Measurements from ENCODE around the gene SLC25A1. TPM values are rescaled to one million over a fixed set of nuclear protein-coding genes. Genes with fewer than 3 reads are reported as not detected.

The SLC25A1 gene
- polyA plus RNA-seq, 3 donors, result 80.6 to 369 (median 151) TPM

DNA sequence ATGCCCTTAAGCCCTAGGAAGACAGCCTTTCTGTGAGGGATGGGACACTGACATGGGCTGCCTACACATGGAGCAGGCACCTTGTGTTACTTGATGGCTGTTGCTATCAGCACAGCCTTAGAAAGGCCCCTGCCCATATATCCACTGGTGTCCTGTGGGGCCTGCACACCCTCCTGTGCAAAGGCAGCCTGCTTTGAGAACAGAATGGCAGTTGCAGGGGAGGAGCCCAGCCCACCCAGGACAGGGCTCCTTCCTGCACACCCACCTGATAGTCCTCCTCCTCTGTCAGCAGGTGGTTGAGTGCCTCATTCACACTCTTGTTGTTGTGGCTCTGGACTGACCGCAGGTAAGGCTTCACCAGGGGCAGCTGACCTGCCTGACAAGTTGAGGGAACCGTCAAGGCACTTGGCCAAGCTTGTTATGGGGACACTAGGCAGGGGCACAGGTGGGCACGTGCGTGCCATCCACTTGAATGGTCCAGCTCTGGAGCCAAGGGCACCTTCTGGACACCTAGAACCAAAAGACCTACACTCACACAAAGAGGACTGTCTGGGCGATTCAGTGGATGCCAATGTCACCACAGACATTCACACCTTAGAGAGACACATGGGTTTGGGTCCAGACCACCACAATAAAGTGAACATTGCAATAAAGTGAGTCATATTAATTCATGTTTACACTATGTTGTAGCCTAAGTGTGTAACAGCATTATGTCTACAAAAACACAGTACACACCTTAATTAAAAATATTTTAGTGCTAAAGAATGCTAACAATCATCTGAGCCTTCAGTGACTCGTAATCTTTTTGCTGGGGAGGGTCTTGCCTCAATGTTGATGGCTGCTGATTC is 9.4 kb upstream of the SLC25A1 start:
- WGBS, 3 donors, result 84 to 91% (median 87%) methylated on average over 6 of the region's 6 CpGs
- no peak overlapping the region for H3K27ac ChIP-seq (ENCODE audit: low read depth, low read length)

GRCh38 chr22:19184276-19184997 is 5.9 kb upstream of the SLC25A1 start:
- no peak overlapping the region for H3K27ac ChIP-seq (ENCODE audit: low read depth, low read length)
- 84 to 92% (median 88%) methylated on average over 16 to 20 of the region's 20 CpGs for WGBS, 3 donors

DNA sequence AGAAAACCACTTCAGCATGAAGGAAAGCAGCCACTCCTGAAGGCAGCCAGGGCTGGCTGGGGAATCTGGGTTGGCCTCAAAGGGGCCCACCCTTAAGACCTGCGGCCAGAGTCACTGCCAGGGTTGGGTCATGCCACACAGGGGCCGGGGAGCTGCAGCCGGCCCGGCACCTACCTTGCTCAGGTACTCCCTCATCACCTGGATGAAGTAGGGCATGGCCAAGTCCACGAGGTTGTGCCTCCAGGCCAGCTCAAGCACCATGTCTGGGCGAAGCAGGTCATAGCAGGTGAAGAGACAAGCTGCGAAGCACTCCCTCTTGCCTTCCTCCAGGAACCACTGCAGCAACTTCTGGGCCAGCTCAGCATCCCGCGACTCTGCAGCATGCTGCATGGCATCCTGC is 4.7 kb upstream of the SLC25A1 start:
- H3K27ac ChIP-seq (ENCODE audit: low read depth, low read length), result no peak overlapping the region
- 87 to 95% (median 91%) methylated on average over 9 of the region's 9 CpGs for WGBS, 3 donors

DNA sequence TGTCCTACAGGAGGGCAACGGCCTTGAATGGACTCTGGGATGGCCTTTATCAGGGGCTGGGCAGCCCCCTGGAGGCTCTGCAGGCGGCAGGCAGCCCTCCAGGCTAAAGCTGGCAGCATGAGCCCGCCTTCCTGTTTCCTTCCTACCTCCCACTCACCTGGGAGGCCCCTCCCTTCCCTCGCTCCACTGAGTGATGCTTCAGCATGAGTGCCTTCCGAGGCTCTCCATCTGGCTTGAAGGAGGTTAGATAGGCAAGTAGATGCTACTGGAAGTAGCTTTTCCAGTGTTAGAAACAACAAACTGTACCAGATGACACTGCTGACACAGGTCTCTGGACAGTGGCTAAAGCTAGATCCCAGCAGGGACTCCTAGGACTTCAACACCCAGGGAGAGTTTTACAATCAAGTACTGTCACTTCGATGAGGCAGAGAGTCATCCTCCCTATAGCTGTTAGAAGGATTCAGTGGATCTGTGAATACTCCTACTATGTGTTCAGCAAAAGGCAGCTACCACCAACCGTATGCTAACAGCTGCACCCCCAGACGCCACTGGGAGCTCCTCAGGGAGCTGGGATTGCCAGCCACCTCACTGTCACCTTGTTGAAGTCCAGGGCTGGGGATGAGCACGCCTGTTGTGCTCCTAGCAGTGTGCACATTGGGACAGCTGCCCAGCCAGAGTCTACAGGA is 4.1 kb upstream of the SLC25A1 start:
- H3K27ac ChIP-seq (ENCODE audit: low read depth, low read length), result no peak overlapping the region
- 66 to 74% (median 71%) methylated on average over 9 of the region's 9 CpGs for WGBS, 3 donors

GRCh38 chr22:19181786-19182471 is 3.4 kb upstream of the SLC25A1 start:
- WGBS, 3 donors, result 58 to 76% (median 59%) methylated on average over 12 of the region's 12 CpGs
- H3K27ac ChIP-seq (ENCODE audit: low read depth, low read length), result no peak overlapping the region

DNA sequence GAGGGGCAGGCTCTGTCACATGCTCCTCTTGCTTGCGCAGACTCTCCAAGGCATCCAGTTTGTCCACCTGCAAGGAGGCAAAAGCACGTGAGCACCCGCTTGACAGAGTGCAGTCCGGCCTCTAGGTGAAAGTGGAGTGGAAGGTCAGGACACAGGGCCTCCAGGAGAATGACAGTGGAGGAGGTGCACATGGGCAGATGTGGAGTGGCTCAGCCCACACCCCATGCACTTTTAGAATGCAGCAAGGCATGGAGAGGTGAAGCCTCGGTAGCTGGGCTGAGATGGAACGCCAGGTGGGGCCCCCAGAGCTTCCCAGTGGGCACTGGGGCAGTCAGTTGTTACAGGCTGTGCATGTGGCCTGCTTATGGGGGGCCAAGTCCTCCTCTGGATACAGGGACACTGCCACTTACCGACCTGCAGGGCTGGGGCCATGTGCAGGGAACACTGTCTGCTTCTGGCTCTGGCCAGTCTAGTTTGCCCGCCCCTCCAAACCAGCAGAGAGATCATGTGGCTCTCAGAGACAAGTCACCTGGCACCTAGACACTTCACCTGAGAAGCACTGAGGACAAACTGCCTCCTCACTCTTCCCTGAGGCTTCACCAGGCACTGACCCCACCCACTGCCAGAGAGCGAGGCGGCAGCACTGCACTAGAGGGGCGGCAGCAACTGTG is 2.3 kb upstream of the SLC25A1 start:
- no peak overlapping the region for H3K27ac ChIP-seq (ENCODE audit: low read depth, low read length)
- 91 to 93% (median 92%) methylated on average over 11 of the region's 11 CpGs for WGBS, 3 donors

DNA sequence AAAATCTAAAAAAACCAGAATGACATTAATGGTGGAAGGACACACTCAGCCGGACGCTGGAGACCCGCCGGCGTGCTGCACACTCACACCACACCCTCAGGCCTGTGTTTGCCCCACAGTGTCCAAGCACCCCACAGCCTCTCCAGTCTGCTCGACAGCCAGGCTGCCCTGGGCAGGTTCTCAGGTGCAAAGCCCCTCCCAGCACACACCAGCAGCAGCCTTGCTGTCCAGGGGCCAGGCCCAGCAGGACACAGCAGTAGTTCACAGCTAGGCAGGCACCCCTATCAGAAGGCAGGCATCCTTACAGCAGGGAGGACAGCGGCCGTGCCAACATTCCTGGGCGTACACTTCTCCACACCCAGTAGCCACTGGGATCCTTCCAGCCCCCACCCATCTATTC is 1.7 kb upstream of the SLC25A1 start:
- H3K27ac ChIP-seq (ENCODE audit: low read depth, low read length), result no peak overlapping the region
- WGBS, 3 donors, result 92 to 94% (median 93%) methylated on average over 9 of the region's 9 CpGs

DNA sequence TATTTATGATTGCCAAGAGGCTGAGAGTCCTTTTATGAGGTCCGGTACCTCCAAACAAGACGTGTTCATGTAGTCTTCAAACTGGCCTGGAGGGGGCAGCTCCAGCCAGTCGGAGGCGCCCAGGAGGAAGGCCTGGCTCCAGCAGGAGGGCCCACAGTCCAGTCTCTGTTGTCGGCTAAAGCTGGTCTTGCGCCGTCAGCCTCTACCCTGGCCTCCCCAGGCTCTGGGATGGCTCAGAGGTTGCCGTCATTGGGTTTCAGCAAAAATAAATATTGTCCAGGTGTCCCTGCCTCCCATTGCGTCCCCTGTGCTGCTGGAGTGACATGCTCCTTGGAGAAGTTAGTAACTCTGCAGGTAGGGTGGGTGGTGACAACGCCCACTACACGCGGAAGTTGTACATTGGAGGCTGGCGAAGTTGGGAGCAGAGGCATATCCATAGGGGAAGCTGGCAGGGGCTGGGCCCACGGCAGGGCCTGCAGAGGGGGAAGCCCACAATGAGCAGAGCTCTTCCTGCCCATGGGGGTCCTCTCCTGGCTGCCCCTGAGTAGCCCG is 1.0 kb upstream of the SLC25A1 start:
- no peak overlapping the region for H3K27ac ChIP-seq (ENCODE audit: low read depth, low read length)
- 25 to 37% (median 32%) methylated on average over 15 of the region's 15 CpGs for WGBS, 3 donors

DNA sequence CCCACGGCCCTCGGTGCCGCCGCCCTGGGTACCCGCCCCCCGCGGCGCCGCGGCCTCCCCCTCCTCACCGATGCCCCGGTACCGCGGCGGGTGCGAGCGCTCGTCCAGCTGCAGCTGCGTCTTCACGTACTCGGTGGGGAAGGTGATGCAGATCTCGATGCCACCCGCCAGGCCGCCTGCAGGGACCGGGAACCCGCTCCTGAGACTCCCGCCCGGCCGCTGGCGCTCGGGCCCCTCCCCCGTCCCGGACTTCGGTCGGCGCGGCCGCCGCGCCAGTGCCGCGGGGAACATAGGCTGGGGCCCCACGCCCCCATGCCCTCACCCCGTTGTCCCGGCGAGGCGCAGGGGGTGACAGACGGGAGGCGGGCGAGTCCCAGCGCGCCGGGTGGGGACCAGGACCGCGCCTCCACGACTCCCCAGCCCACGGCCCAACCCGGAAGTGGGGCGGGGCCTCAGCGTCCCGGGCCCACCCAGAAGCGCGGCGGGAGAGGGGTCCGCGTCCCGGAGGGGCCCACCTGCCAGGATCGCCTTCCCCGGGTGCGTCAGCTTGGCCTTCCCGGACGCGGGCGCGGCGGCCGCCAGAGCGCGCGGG is 375 bp downstream of the SLC25A1 start:
- 0 to 1% (median 1%) methylated on average over 49 to 80 of the region's 80 CpGs for WGBS, 3 donors
- H3K27ac ChIP-seq (ENCODE audit: low read depth, low read length), result no peak overlapping the region

GRCh38 chr22:19177164-19178064 is 1.1 kb downstream of the SLC25A1 start:
- WGBS, 3 donors, result 27 to 33% (median 28%) methylated on average over 54 to 55 of the region's 55 CpGs
- H3K27ac ChIP-seq (ENCODE audit: low read depth, low read length), result no peak overlapping the region

GRCh38 chr22:19176732-19177131 is 1.8 kb downstream of the SLC25A1 start:
- no peak overlapping the region for H3K27ac ChIP-seq (ENCODE audit: low read depth, low read length)

GRCh38 chr22:19176175-19176643 is 2.3 kb downstream of the SLC25A1 start:
- no peak overlapping the region for H3K27ac ChIP-seq (ENCODE audit: low read depth, low read length)
- WGBS, 3 donors, result 68 to 78% (median 76%) methylated on average over 8 to 12 of the region's 12 CpGs

More at GRCh38 chr22:19176732-19177131, 1.8 kb downstream of the SLC25A1 start:
- 75 to 85% (median 78%) methylated on average over 12 of the region's 12 CpGs for WGBS, 3 donors

GRCh38 chr22:19175602-19176174 is 2.8 kb downstream of the SLC25A1 start:
- WGBS, 3 donors, result 70 to 86% (median 78%) methylated on average over 17 to 21 of the region's 21 CpGs
- no peak overlapping the region for H3K27ac ChIP-seq (ENCODE audit: low read depth, low read length)

GRCh38 chr22:19175026-19175601 is 3.4 kb downstream of the SLC25A1 start:
- WGBS, 3 donors, result 67 to 76% (median 68%) methylated on average over 7 of the region's 7 CpGs
- H3K27ac ChIP-seq (ENCODE audit: low read depth, low read length), result no peak overlapping the region

GRCh38 chr22:19174106-19175025 is 4.2 kb downstream of the SLC25A1 start:
- H3K27ac ChIP-seq (ENCODE audit: low read depth, low read length), result no peak overlapping the region
- WGBS, 3 donors, result 38 to 46% (median 39%) methylated on average over 14 of the region's 14 CpGs

Data from adipose tissue (tissue), 3 donors.